Measurements from ENCODE around the gene SLC52A3. TPM values are rescaled to one million over a fixed set of nuclear protein-coding genes. Genes with fewer than 3 reads are reported as not detected.
A peak's percentile ranks its signal among the peaks of the same experiment; 100 is the strongest.

Gene SLC52A3
- total and polyA plus RNA-seq, 2 of the 13 experiments (the other 11 are each of a cell fraction or from before 2014, with no cell fraction given): 0.03 TPM; not detected in 1

- no peak overlapping the region for H3K4me2 ChIP-seq (ENCODE audit: low read depth, low read length)
- in situ Hi-C loops (cut with HindIII; ENCODE audit: extremely low pct_ligation_motif_present, low pct_unique_long_range_greater_than_20kb): no loop called here
- no peak for FAIRE-seq
- H3K27me3 ChIP-seq (ENCODE audit: control insufficient read depth in 1 of 2, insufficient read depth in 2 of 2, low read length in 2 of 2): peaks cover 4 to 60% of the 10 kb centered on the region in 2 experiments; a peak in 4 of 5 replicates
- no peak overlapping the region for H3K27ac ChIP-seq (ENCODE audit: extremely low read length, insufficient read depth, low read length)
- no peaks in the 10 kb centered on the region for H3K9me3 ChIP-seq (ENCODE audit: low read length)
- ChIA-PET CTCF (ENCODE audit: low intra/inter-chr PET ratio, low total read pairs) (no interaction called here), POLR2A (no interaction called here)
- H2AFZ ChIP-seq (ENCODE audit: low read length): no peak overlapping the region
- no TSS peak for BruUV-seq (replicated peaks)
- H3K36me3 ChIP-seq (replicated peaks in 1 of 2; ENCODE audit: control insufficient read depth in 1 of 2, insufficient read depth in 2 of 2, low read length in 2 of 2): no peaks in the 10 kb centered on the region
- 14% methylated on average over 10 of the region's 11 CpGs for WGBS (ENCODE audit: low lambda C conversion rate)
- no peak overlapping the region for H3K4me3 ChIP-seq (replicated peaks in 1 of 3; ENCODE audit: insufficient read depth in 1 of 3, low read depth in 2 of 3, low read length in 3 of 3)
- H4K20me1 ChIP-seq (ENCODE audit: insufficient read depth, low read length): no peaks in the 10 kb centered on the region
- no peak overlapping the region for H3K9ac ChIP-seq (ENCODE audit: insufficient read depth, low read depth, low read length)
- no peaks in the 10 kb centered on the region for H3K79me2 ChIP-seq (ENCODE audit: insufficient read depth, low read length)
- H3K4me1 ChIP-seq (ENCODE audit: insufficient read depth, low read length): no peaks in the 10 kb centered on the region
- intact Hi-C loops (cut with micrococcal nuclease; ENCODE audit: unreplicated experiment): no loop called here
- no peak; the same call in 2 of the 3 replicates for ATAC-seq
- TF ChIP-seq THAP11 (CRISPR knock-in tag; IDR thresholded peaks at IDR 0.05): no peak
- no peak for TF ChIP-seq CHD4 (IDR thresholded peaks at IDR 0.05; ENCODE audit: borderline replicate concordance, low read length)
- TF ChIP-seq KLF11 (CRISPR knock-in tag; IDR thresholded peaks at IDR 0.05): no peak
- TF ChIP-seq NRL (CRISPR knock-in tag; IDR thresholded peaks at IDR 0.05; ENCODE audit: borderline replicate concordance): peak; percentile 45; the same call in 1 of the 2 replicates
- TF ChIP-seq GPBP1L1 (CRISPR knock-in tag; IDR thresholded peaks at IDR 0.05): no peak
- no peak for TF ChIP-seq ZBTB34 (CRISPR knock-in tag; IDR thresholded peaks at IDR 0.05)
- no peak for TF ChIP-seq CEBPG (CRISPR knock-in tag; IDR thresholded peaks at IDR 0.05)
- DNase-seq (ENCODE audit: low spot score): no peak
Observed at GRCh38 chr20:775679-776135, 7.4 kb upstream of the SLC52A3 start.
